Spleen (tissue), 7 donors: Measurements from ENCODE around the gene IGFALS.
A peak's percentile ranks its signal among the peaks of the same experiment; 100 is the strongest.

Source experiments
- CTCF ChIP-seq, 11 experiments: fragments of 200-600 bp in 7 of 11; fragments of 450-650 bp in 4 of 11; sonication (generic) in 4 of 11; IDR thresholded peaks in 8 of 11; conservative IDR thresholded peaks in 3 of 11; 1 replicate in 7 of 11; 2 replicates in 4 of 11; pipeline versions ENCODE4 v1.4.0 to v1.8.0; 2016 to 2021; ENCODE audit warnings: antibody characterized with exemption in 11 of 11, inconsistent platforms in 4 of 11, mild to moderate bottlenecking in 1 of 11
- POLR2A ChIP-seq, 3 donors: fragments of 450-650 bp; IDR thresholded peaks; one replicate each; pipeline ENCODE4 v1.5.1; 2017; ENCODE audit warnings: antibody characterized with exemption in 3 of 3, mild to moderate bottlenecking in 1 of 3
- POLR2AphosphoS5 ChIP-seq, 3 donors: sonication (generic); formaldehyde crosslinking; IDR thresholded peaks; one replicate each; pipeline ENCODE4 v1.5.1; 2017; ENCODE audit warnings: antibody characterized with exemption in 3 of 3
- donor health status: DM: no; HTN: no; CAD: no; lungs with moderate emphysema.
- donor health status: DM: no; HTN: no; CAD: no.
- donor health status: DM: no; HTN: no; CAD: no.

GRCh38 chr16:1819611-1820010 lies 26.1 kb upstream of the IGFALS start:
- TF ChIP-seq CTCF (IDR thresholded peaks at IDR 0.05 in 8 of 11, conservative IDR thresholded peaks at IDR 0.05 in 3 of 11), result no peak
- no peak for TF ChIP-seq POLR2A (IDR thresholded peaks at IDR 0.05)
- peak in 1 of 3 donors; percentile 13 for TF ChIP-seq POLR2AphosphoS5 (IDR thresholded peaks at IDR 0.05)
